Heart left ventricle (tissue), 16 donors: ENCODE data around the gene EIF2AK2. TPM values are rescaled to one million over a fixed set of nuclear protein-coding genes. Genes with fewer than 3 reads are reported as not detected.

Experiments
- ATAC-seq, 4 donors: fragments of 200-7000 bp; cut with Tn5 transposase; one replicate each; pipeline ENCODE4 v1.9.1; 2020 to 2022; ENCODE audit warnings: moderate library complexity in 4 of 4, mild to moderate bottlenecking in 3 of 4, moderate number of reproducible peaks in 1 of 4
- DNase-seq, 5 donors: peaks; one replicate each; pipeline ENCODE4 v3.0.0-alpha.2; 2020
- H3K27ac ChIP-seq, 12 donors: fragments of 200-600 bp; sonication (generic) in 4 of 12; one replicate each; pipeline versions ENCODE4 v1.5.0 to v1.8.0; 2016 to 2022; ENCODE audit warnings: mild to moderate bottlenecking in 2 of 12
- H3K27me3 ChIP-seq, 9 donors: fragments of 200-600 bp; sonication (generic) in 2 of 9; one replicate each; pipeline versions ENCODE4 v1.5.1 to v1.8.0; 2016 to 2022; ENCODE audit warnings: mild to moderate bottlenecking in 3 of 9
- H3K36me3 ChIP-seq, 9 donors: fragments of 200-600 bp; sonication (generic) in 2 of 9; one replicate each; pipeline versions ENCODE4 v1.5.0 to v1.8.0; 2018 to 2022; ENCODE audit warnings: mild to moderate bottlenecking in 2 of 9
- H3K4me1 ChIP-seq, 12 donors: fragments of 200-600 bp; sonication (generic) in 4 of 12; one replicate each; pipeline versions ENCODE4 v1.5.0 to v1.8.0; 2016 to 2022; ENCODE audit warnings: mild to moderate bottlenecking in 3 of 12
- H3K4me3 ChIP-seq, 12 donors: fragments of 200-600 bp; sonication (generic) in 4 of 12; one replicate each; pipeline versions ENCODE4 v1.5.0 to v1.8.0; 2017 to 2022; ENCODE audit warnings: mild to moderate bottlenecking in 9 of 12, moderate library complexity in 4 of 12
- H3K9me3 ChIP-seq, 12 donors: fragments of 200-600 bp; sonication (generic) in 4 of 12; one replicate each; pipeline versions ENCODE4 v1.5.0 to v1.8.0; 2016 to 2022; ENCODE audit warnings: mild to moderate bottlenecking in 1 of 12
- POLR2A ChIP-seq, 2 donors: fragments of 450-650 bp; IDR thresholded peaks; one replicate each; pipeline ENCODE4 v1.6.1; 2017; ENCODE audit warnings: antibody characterized with exemption in 2 of 2, mild to moderate bottlenecking in 2 of 2, moderate library complexity in 2 of 2
- WGBS, 4 donors: extraction: QIAGEN DNeasy Blood & Tissue Kit in 2 of 4; methylation state at CpG; one replicate each; pipeline versions ENCODE4 v1.1.5 to v1.1.7; 2013 to 2018; 5-methylcytosine and 5-hydroxymethylcytosine counted together
- intact Hi-C, 10 donors: fragments of 100-400 bp; cut with DNase I; formaldehyde crosslinking; loops; one replicate each; pipeline versions ENCODE4 v1.11.1 to v1.14.2; 2022
- polyA plus RNA-seq, 2 donors: library from polyadenylated mRNA; stranded (reverse); fragments of 200-250 nt; gene quantifications; one replicate each; pipeline ENCODE4 v1.2.3, GENCODE V29; 2013
- total RNA-seq, 9 donors: library from RNA; depleted of rRNA in 2 of 9; stranded (reverse); fragments of >200 nt in 2 of 9; fragmentation: NEBNext Ultra II Directional in 3 of 9; extraction: Animal tissue kit (Norgen Biotek cat#: 25700) in 3 of 9; gene quantifications; one replicate each; pipeline versions ENCODE4 v1.1.0 to v1.2.4, GENCODE V29; 2016 to 2023
- TF ChIP-seq, protein P1 (sequence below), 12 donors: fragments of 200-600 bp; sonication (generic) in 4 of 12; IDR thresholded peaks; one replicate each; pipeline versions ENCODE4 v1.5.0 to v1.8.0; 2018 to 2022; ENCODE audit warnings: antibody characterized with exemption in 12 of 12, mild to moderate bottlenecking in 5 of 12
- donor health status: ischemic (EF 13 %, LVEDD 7.1; RV severe dilation, severe dysfunction).
- donor health status: healthy with polysubstance abuse.
- donor health status: DM: no; HTN: yes; CAD: no.
- donor health status: DM: no; HTN: no; CAD: no.
- donor health status: ischemic (EF 25% LVEDD 6.9; RV normal size, moderate dysfunction).
- donor health status: ischemic (EF 25% LVEDD 5.7; RV mildly dilated, moderate dysfunction).
- donor health status: healthy.
- donor health status: DM: yes; HTN: yes; CAD: no.
- donor health status: ischemic (EF 35%, LVEDD 5.7; RV mildly dilated, moderate dysfunction).
- donor health status: nonischemic (EF 11% LVEDD 7.7; RV severe dilation, severe dysfunction).
- donor health status: DM: yes; HTN: yes; CAD: no.
- donor health status: PGD.
- donor health status: ischemic (EF 29% LVEDD 5.4; RV normal size, mild dysfunction).
- donor health status: nonischemic (EF 23%, LVEDD 6.1; RV moderate dilation, normal function).

EIF2AK2 gene
- total and polyA plus RNA-seq, 11 donors, result 4.9 to 38.2 (median 19.2) TPM

DNA sequence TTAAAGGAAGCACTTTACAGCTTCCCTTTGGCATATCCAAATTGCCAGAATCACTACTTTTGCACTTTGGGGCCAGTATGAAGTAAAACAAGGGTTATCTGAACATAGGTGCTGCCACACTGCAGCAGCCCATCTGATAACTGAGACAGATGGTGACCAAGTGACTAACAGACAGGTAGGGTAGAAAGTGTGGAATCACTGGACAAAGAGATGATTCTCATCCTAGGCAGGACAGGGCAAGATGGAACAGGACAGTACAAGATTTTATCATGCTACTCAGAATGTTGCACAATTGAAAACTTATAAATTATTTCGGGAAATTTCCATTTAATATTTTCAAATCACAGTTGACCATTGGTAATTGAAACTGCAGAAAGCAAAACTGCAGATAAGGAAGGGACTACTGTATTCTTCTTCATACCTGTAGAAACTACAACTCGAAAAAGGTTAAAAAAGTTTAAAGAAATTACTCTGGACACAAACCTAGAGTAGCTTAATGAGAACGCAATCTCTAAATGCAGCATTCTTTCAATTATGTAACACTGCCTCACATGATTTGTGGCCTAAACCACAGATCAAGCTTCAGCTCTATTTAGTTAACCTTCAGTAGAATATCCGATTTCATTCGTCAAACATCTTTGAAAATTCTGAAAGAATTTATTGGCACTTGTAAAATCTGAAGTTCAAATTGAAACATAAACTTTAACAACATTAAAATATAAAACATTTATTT lies 104.0 kb downstream of the EIF2AK2 start:
- ATAC-seq, result no peak

More for the DNA sequence above, 104.0 kb downstream of the EIF2AK2 start:
- H3K4me3 ChIP-seq, result no peak overlapping the region
- peaks cover 0 to 100% (median 96%) of the 10 kb centered on the region in 9 donors for H3K36me3 ChIP-seq
- no peak for DNase-seq
- intact Hi-C loops, result loop anchor here in 1 of 10 donors (10.0 kb wide), 1 partner anchor 168 kb away; no protein-coding TSS in a partner anchor
- TF ChIP-seq, protein P1, sequence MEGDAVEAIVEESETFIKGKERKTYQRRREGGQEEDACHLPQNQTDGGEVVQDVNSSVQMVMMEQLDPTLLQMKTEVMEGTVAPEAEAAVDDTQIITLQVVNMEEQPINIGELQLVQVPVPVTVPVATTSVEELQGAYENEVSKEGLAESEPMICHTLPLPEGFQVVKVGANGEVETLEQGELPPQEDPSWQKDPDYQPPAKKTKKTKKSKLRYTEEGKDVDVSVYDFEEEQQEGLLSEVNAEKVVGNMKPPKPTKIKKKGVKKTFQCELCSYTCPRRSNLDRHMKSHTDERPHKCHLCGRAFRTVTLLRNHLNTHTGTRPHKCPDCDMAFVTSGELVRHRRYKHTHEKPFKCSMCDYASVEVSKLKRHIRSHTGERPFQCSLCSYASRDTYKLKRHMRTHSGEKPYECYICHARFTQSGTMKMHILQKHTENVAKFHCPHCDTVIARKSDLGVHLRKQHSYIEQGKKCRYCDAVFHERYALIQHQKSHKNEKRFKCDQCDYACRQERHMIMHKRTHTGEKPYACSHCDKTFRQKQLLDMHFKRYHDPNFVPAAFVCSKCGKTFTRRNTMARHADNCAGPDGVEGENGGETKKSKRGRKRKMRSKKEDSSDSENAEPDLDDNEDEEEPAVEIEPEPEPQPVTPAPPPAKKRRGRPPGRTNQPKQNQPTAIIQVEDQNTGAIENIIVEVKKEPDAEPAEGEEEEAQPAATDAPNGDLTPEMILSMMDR (IDR thresholded peaks at IDR 0.05), result no peak
- TF ChIP-seq POLR2A (IDR thresholded peaks at IDR 0.05), result no peak
- H3K9me3 ChIP-seq, result no peaks in the 10 kb centered on the region
- no peak overlapping the region for H3K27ac ChIP-seq
- no peaks in the 10 kb centered on the region for H3K4me1 ChIP-seq
- no peaks in the 10 kb centered on the region for H3K27me3 ChIP-seq
- WGBS, 4 donors, result 84 to 94% (median 91%) methylated on average over 5 of the region's 5 CpGs

Other genes with a start within 250 kb of the EIF2AK2 start
- gene STRN, start 190.4 kb downstream of the EIF2AK2 start, total RNA-seq, result 100 to 1,000 TPM in 1 of 9 donors, 10 to 100 TPM in 8; 39.6 to 101 (median 62.8) TPM
- 10 to 100 TPM in 1 of 2 donors, 1 to 10 TPM in 1; 9.2 to 39.7 TPM for gene STRN, start 190.4 kb downstream of the EIF2AK2 start, polyA plus RNA-seq
- gene HEATR5B, start 72.6 kb downstream of the EIF2AK2 start, total RNA-seq, result 10 to 100 TPM; 16.3 to 22.8 (median 18.8) TPM
- 1 to 10 TPM; 6.7 to 8.0 TPM for gene HEATR5B, start 72.6 kb downstream of the EIF2AK2 start, polyA plus RNA-seq
- gene GPATCH11, start 72.5 kb downstream of the EIF2AK2 start, total RNA-seq, result 1 to 10 TPM; 3.2 to 9.4 (median 5.6) TPM
- gene GPATCH11, start 72.5 kb downstream of the EIF2AK2 start, polyA plus RNA-seq, result 1 to 10 TPM; 3.4 to 4.7 TPM
- not detected for gene SULT6B1, start 31.7 kb upstream of the EIF2AK2 start, total RNA-seq
- not detected for gene SULT6B1, start 31.7 kb upstream of the EIF2AK2 start, polyA plus RNA-seq
- 10 to 100 TPM; 32.1 to 64.1 (median 54.2) TPM for gene CEBPZOS, start 39.5 kb upstream of the EIF2AK2 start, total RNA-seq
- gene CEBPZOS, start 39.5 kb upstream of the EIF2AK2 start, polyA plus RNA-seq, result 100 to 1,000 TPM in 1 of 2 donors, 10 to 100 TPM in 1; 35.1 to 118 TPM
- 10 to 100 TPM; 17.4 to 31.5 (median 25.3) TPM for gene CEBPZ, start 74.6 kb upstream of the EIF2AK2 start, total RNA-seq
- 10 to 100 TPM; 34.6 to 50.9 TPM for gene CEBPZ, start 74.6 kb upstream of the EIF2AK2 start, polyA plus RNA-seq
- gene NDUFAF7, start 74.7 kb upstream of the EIF2AK2 start, total RNA-seq, result 10 to 100 TPM; 15.8 to 33.0 (median 22.2) TPM
- gene NDUFAF7, start 74.7 kb upstream of the EIF2AK2 start, polyA plus RNA-seq, result 10 to 100 TPM; 18.6 to 19.5 TPM
- gene PRKD3, start 167.9 kb upstream of the EIF2AK2 start, total RNA-seq, result 10 to 100 TPM in 8 of 9 donors, 1 to 10 TPM in 1; 9.6 to 24.5 (median 12.5) TPM
- gene PRKD3, start 167.9 kb upstream of the EIF2AK2 start, polyA plus RNA-seq, result 1 to 10 TPM; 3.4 to 7.6 TPM
- 1 to 10 TPM; 1.5 to 7.2 (median 2.8) TPM for gene QPCT, start 187.7 kb upstream of the EIF2AK2 start, total RNA-seq
- gene QPCT, start 187.7 kb upstream of the EIF2AK2 start, polyA plus RNA-seq, result 1 to 10 TPM; 1.3 to 4.0 TPM